GM21515 (cell line): Measurements from ENCODE around the gene RBM4B.
"Not testable (repeated sequence)": the region's sequence is repeated elsewhere in the genome, so short reads cannot be mapped to it uniquely, and the experiment has no call there.

ENCODE experiments used
- ATAC-seq: cut with Tn5 transposase; IDR thresholded peaks from one replicate; pipeline ENCODE4 v1.9.1; 2021; ENCODE audit not compliant: unreplicated experiment

RBM4B gene

GRCh38 chr11:66643745-66644437 lies 33.8 kb downstream of the RBM4B start:
- ATAC-seq: no peak

- no peak for ATAC-seq
These were observed 35.9 kb downstream of the RBM4B start for GRCh38 chr11:66641834-66642233.

GRCh38 chr11:66639814-66640340 lies 37.8 kb downstream of the RBM4B start:
- not testable (repeated sequence) for ATAC-seq

GRCh38 chr11:66639066-66639813 lies 38.4 kb downstream of the RBM4B start:
- no peak for ATAC-seq

GRCh38 chr11:66638177-66639065 lies 39.3 kb downstream of the RBM4B start, which contains the start of gene RBM4:
TSS of gene RBM4 (plus strand) at chr11:66638703. CDS start at chr11:66639712, 1,009 bp downstream.
- peak; percentile 92 for ATAC-seq

GRCh38 chr11:66637557-66638176 lies 40.0 kb downstream of the RBM4B start:
- ATAC-seq: no peak

- no peak for ATAC-seq
These were observed 41.3 kb downstream of the RBM4B start for GRCh38 chr11:66636411-66636810.

GRCh38 chr11:66632952-66633351 lies 44.7 kb downstream of the RBM4B start:
- ATAC-seq: no peak

- no peak for ATAC-seq
These were observed 45.8 kb downstream of the RBM4B start for GRCh38 chr11:66631883-66632282.

GRCh38 chr11:66629356-66629755 lies 48.3 kb downstream of the RBM4B start:
- no peak for ATAC-seq

- no peak for ATAC-seq
These were observed 49.6 kb downstream of the RBM4B start for GRCh38 chr11:66628061-66628603.

- no peak for ATAC-seq
These were observed 50.8 kb downstream of the RBM4B start for GRCh38 chr11:66626926-66627325.

GRCh38 chr11:66626382-66626781 lies 51.3 kb downstream of the RBM4B start:
- ATAC-seq: no peak

GRCh38 chr11:66625752-66626149 lies 51.9 kb downstream of the RBM4B start:
- no peak for ATAC-seq

- no peak for ATAC-seq
These were observed 52.5 kb downstream of the RBM4B start for GRCh38 chr11:66625041-66625751.

GRCh38 chr11:66624450-66624849 lies 53.2 kb downstream of the RBM4B start:
- ATAC-seq: no peak

GRCh38 chr11:66619080-66619554 lies 58.6 kb downstream of the RBM4B start:
- no peak for ATAC-seq

- no peak for ATAC-seq
These were observed 60.4 kb downstream of the RBM4B start for GRCh38 chr11:66617155-66617834.
